DOHH2 (cell line): ENCODE data around the gene SYT7.

Experiments
- CTCF ChIP-seq: fragments of 200-600 bp; sonication (generic); IDR thresholded peaks from one replicate; pipeline ENCODE4 v1.5.1; 2014; ENCODE audit warnings: antibody characterized with exemption, mild to moderate bottlenecking, low read depth, low read length; ENCODE audit not compliant: poor library complexity, severe bottlenecking
- EZH2phosphoT487 ChIP-seq: fragments of 200-600 bp; sonication (generic); IDR thresholded peaks from 2 replicates; pipeline ENCODE4 v1.6.1; 2017; ENCODE audit warnings: borderline replicate concordance, mild to moderate bottlenecking, antibody characterized with exemption, low read length, moderate library complexity, mixed read lengths

- TF ChIP-seq CTCF (no peak), EZH2phosphoT487 (no peak)
Measured at GRCh38 chr11:61475433-61475832, 105.4 kb downstream of the SYT7 start.
